Neural cell (in vitro differentiated cells): Measurements from ENCODE around the gene SH3PXD2B. TPM values are rescaled to one million over a fixed set of nuclear protein-coding genes. Genes with fewer than 3 reads are reported as not detected.
A peak's percentile ranks its signal among the peaks of the same experiment; 100 is the strongest.

Experiments
- H2AFZ ChIP-seq: fragments of 200-600, 300-800 bp; sonication (generic), shearing (Covaris generic); 2 replicates; pipeline ENCODE4 v1.6.0; 2014; ENCODE audit warnings: low read depth, mild to moderate bottlenecking, antibody characterized with exemption, low read length, moderate library complexity
- H3F3A ChIP-seq: fragments of 200-600 bp; shearing (Covaris generic); 2 replicates; pipeline ENCODE4 v1.6.1; 2016; ENCODE audit warnings: mild to moderate bottlenecking, moderate library complexity, mixed read lengths, antibody characterized with exemption, low read length; ENCODE audit not compliant: insufficient read depth, poor library complexity, severe bottlenecking
- H3K27ac ChIP-seq: fragments of 200-600, 300-800 bp; sonication (generic), shearing (Covaris generic); 2 replicates; pipeline ENCODE4 v1.5.1; 2014; ENCODE audit warnings: mild to moderate bottlenecking, low read length, moderate library complexity
- H3K27me3 ChIP-seq: fragments of 300-800, 200-600 bp; sonication (generic), shearing (Covaris generic); 2 replicates; pipeline ENCODE4 v1.6.0; 2014; ENCODE audit warnings: mild to moderate bottlenecking, low read depth, low read length, moderate library complexity; ENCODE audit not compliant: insufficient read depth
- H3K36me3 ChIP-seq: fragments of 300-800, 200-600 bp; sonication (generic), shearing (Covaris generic); 2 replicates; pipeline ENCODE4 v1.5.1; 2014; ENCODE audit warnings: mild to moderate bottlenecking, antibody characterized with exemption, low read length, moderate library complexity; ENCODE audit not compliant: insufficient read depth
- H3K4me2 ChIP-seq: fragments of 300-800, 200-600 bp; sonication (generic), shearing (Covaris generic); 2 replicates; pipeline ENCODE4 v1.6.0; 2014; ENCODE audit warnings: mild to moderate bottlenecking, low read length
- H3K4me3 ChIP-seq: fragments of 300-800, 200-600 bp; sonication (generic), shearing (Covaris generic); 2 replicates; pipeline ENCODE4 v1.5.1; 2014; ENCODE audit warnings: mild to moderate bottlenecking, low read length, moderate library complexity
- H3K79me2 ChIP-seq: fragments of 200-600 bp; shearing (Covaris generic); replicated peaks from 2 replicates; pipeline ENCODE4 v1.6.0; 2014; ENCODE audit warnings: mild to moderate bottlenecking, low read length, moderate library complexity; ENCODE audit not compliant: insufficient read depth
- H3K9ac ChIP-seq: fragments of 300-800, 200-600 bp; sonication (generic), shearing (Covaris generic); 2 replicates; pipeline ENCODE4 v1.6.1; 2016; ENCODE audit warnings: mild to moderate bottlenecking, low read length, mixed read lengths
- H3K9me2 ChIP-seq: fragments of 200-600 bp; shearing (Covaris generic); 2 replicates; pipeline ENCODE4 v1.6.1; 2016; ENCODE audit warnings: mild to moderate bottlenecking, low read length, mixed read lengths; ENCODE audit not compliant: insufficient read depth
- H3K9me3 ChIP-seq: fragments of 200-600, 300-800 bp; sonication (generic), shearing (Covaris generic); 2 replicates; pipeline ENCODE4 v1.6.1; 2016; ENCODE audit warnings: mild to moderate bottlenecking, mixed run types, low read length, moderate library complexity, mixed read lengths
- H4K20me1 ChIP-seq: fragments of 200-600 bp; shearing (Covaris generic); 2 replicates; pipeline ENCODE4 v1.6.1; 2016; ENCODE audit warnings: mild to moderate bottlenecking, mixed run types; ENCODE audit not compliant: insufficient read depth
- CTCF ChIP-seq: fragments of 450-650 bp; IDR thresholded peaks from 2 replicates; pipeline ENCODE4 v1.5.1; 2014; ENCODE audit warnings: antibody characterized with exemption, mild to moderate bottlenecking, moderate library complexity; ENCODE audit not compliant: poor library complexity, severe bottlenecking
- EP300 ChIP-seq: fragments of 450-650 bp; conservative IDR thresholded peaks from 2 replicates; pipeline ENCODE4 v1.6.1; 2014; ENCODE audit warnings: antibody characterized with exemption, mild to moderate bottlenecking, moderate library complexity; ENCODE audit not compliant: poor library complexity, severe bottlenecking
- EZH2 ChIP-seq: fragments of 200-600, 300-800 bp; shearing (Covaris generic), sonication (generic); IDR thresholded peaks from 2 replicates; pipeline ENCODE4 v1.6.1; 2014; ENCODE audit warnings: antibody characterized with exemption, low read length, borderline replicate concordance, mild to moderate bottlenecking; ENCODE audit not compliant: insufficient read depth, poor library complexity, severe bottlenecking
- MXI1 ChIP-seq: fragments of 450-650 bp; conservative IDR thresholded peaks from 2 replicates; pipeline ENCODE4 v1.6.1; 2014; ENCODE audit warnings: antibody characterized with exemption, mild to moderate bottlenecking; ENCODE audit not compliant: poor library complexity, severe bottlenecking
- POLR2AphosphoS5 ChIP-seq: IDR thresholded peaks from 2 replicates; pipeline ENCODE4 v1.6.1; 2012
- RAD21 ChIP-seq: fragments of 450-650 bp; conservative IDR thresholded peaks from 2 replicates; pipeline ENCODE4 v1.6.1; 2014; ENCODE audit warnings: antibody characterized with exemption, mild to moderate bottlenecking, moderate library complexity
- REST ChIP-seq: IDR thresholded peaks from 2 replicates; pipeline ENCODE4 v1.6.1; 2012; ENCODE audit warnings: borderline replicate concordance
- SMC3 ChIP-seq: fragments of 450-650 bp; conservative IDR thresholded peaks from 2 replicates; pipeline ENCODE4 v1.6.1; 2014; ENCODE audit warnings: antibody characterized with exemption, mild to moderate bottlenecking, moderate library complexity; ENCODE audit not compliant: poor library complexity
- TAF1 ChIP-seq: IDR thresholded peaks from 2 replicates; pipeline ENCODE4 v1.6.1; 2012; ENCODE audit warnings: low read depth
- polyA plus RNA-seq: library from polyadenylated mRNA; depleted of rRNA; stranded (reverse); fragments of >200 nt; gene quantifications from 2 replicates; pipeline ENCODE4 v1.2.3, GENCODE V29; 2014

SH3PXD2B gene
- polyA plus RNA-seq, 1 donor from 2014 or later, result 11.7 TPM

GRCh38 chr5:172450861-172451695, 3.2 kb downstream of the SH3PXD2B start:
- Histone ChIP-seq H3K27ac (no peak overlapping the region), H4K20me1 (peaks cover 3% of the 10 kb centered on the region), H3K9ac (no peak overlapping the region), H3K9me2 (no peaks in the 10 kb centered on the region), H2AFZ (no peak overlapping the region), H3K4me2 (no peak overlapping the region), H3K27me3 (no peaks in the 10 kb centered on the region), H3K79me2 (peaks cover 47% of the 10 kb centered on the region), H3K4me3 (peak overlapping the region; percentile 33), H3K9me3 (no peaks in the 10 kb centered on the region), H3F3A (no peaks in the 10 kb centered on the region), H3K36me3 (no peaks in the 10 kb centered on the region)
- TF ChIP-seq EZH2 (no peak), SMC3 (no peak), RAD21 (no peak), POLR2AphosphoS5 (no peak), CTCF (peak; percentile 57), MXI1 (no peak)

- no peak for TF ChIP-seq EP300
- no peak for TF ChIP-seq POLR2AphosphoS5
- TF ChIP-seq RAD21, result no peak
- TF ChIP-seq TAF1, result no peak
- TF ChIP-seq MXI1, result no peak
- TF ChIP-seq SMC3, result no peak
- no peak for TF ChIP-seq CTCF
- TF ChIP-seq EZH2, result no peak
- no peak for TF ChIP-seq REST
- Histone ChIP-seq H4K20me1 (peaks cover 3% of the 10 kb centered on the region), H3K4me2 (no peak overlapping the region), H3K9me3 (no peaks in the 10 kb centered on the region), H3K79me2 (peaks cover 47% of the 10 kb centered on the region), H3K9ac (no peak overlapping the region), H3K36me3 (no peaks in the 10 kb centered on the region), H3K27ac (no peak overlapping the region), H3K9me2 (no peaks in the 10 kb centered on the region), H3F3A (no peaks in the 10 kb centered on the region), H2AFZ (no peak overlapping the region), H3K4me3 (peak overlapping the region; percentile 33), H3K27me3 (no peaks in the 10 kb centered on the region)
Measured at GRCh38 chr5:172450453-172450852, 3.9 kb downstream of the SH3PXD2B start.
